Peyer's patch (tissue), 4 donors: ENCODE data around the gene ATAD3C. TPM values are rescaled to one million over a fixed set of nuclear protein-coding genes. Genes with fewer than 3 reads are reported as not detected.
"Not testable (repeated sequence)": the region's sequence is repeated elsewhere in the genome, so short reads cannot be mapped to it uniquely, and the experiment has no call there.

Source experiments
- DNase-seq, 3 donors: peaks; one replicate each; pipeline ENCODE4 v3.0.0-alpha.2; 2017 to 2019
- H3K27ac ChIP-seq, 4 donors: fragments of 200-600 bp; sonication (generic); one replicate each; pipeline ENCODE4 v1.5.1; 2016 to 2019
- H3K27me3 ChIP-seq, 2 donors: fragments of 200-600 bp; sonication (generic); one replicate each; pipeline ENCODE4 v1.5.1; 2019
- H3K36me3 ChIP-seq, 3 donors: fragments of 200-600 bp; sonication (generic); one replicate each; pipeline ENCODE4 v1.5.1; 2016 to 2019
- H3K4me1 ChIP-seq, 4 donors: fragments of 200-600 bp; sonication (generic); one replicate each; pipeline ENCODE4 v1.5.1; 2016 to 2019
- H3K4me3 ChIP-seq, 4 donors: fragments of 200-600 bp; sonication (generic); 1 replicate in 3 of 4; 2 replicates in 1 of 4; pipeline ENCODE4 v1.5.1; 2016 to 2019; ENCODE audit warnings: mild to moderate bottlenecking in 1 of 4
- H3K9me3 ChIP-seq, 4 donors: fragments of 200-600 bp; sonication (generic); one replicate each; pipeline ENCODE4 v1.5.1; 2016 to 2019; ENCODE audit warnings: mild to moderate bottlenecking in 1 of 4
- CTCF ChIP-seq, 6 experiments: fragments of 450-650 bp in 4 of 6; fragments of 200-600 bp in 2 of 6; sonication (generic) in 1 of 6; IDR thresholded peaks; one replicate each; pipeline ENCODE4 v1.5.1; 2017 to 2019; ENCODE audit warnings: antibody characterized with exemption in 6 of 6, mild to moderate bottlenecking in 3 of 6, moderate library complexity in 1 of 6
- POLR2A ChIP-seq, 2 donors: fragments of 450-650 bp; IDR thresholded peaks; one replicate each; pipeline ENCODE4 v1.5.1; 2017; ENCODE audit warnings: antibody characterized with exemption in 2 of 2, mild to moderate bottlenecking in 2 of 2, moderate library complexity in 2 of 2
- total RNA-seq, 4 donors: library from RNA; depleted of rRNA; stranded (reverse); fragments of >200 nt; gene quantifications; one replicate each; pipeline ENCODE4 v1.1.0, GENCODE V29; 2016

Gene ATAD3C
- total RNA-seq, 4 donors from 2014 or later = 0.27 TPM; not detected in 3

- not testable (repeated sequence) for H3K4me1 ChIP-seq, H3K9me3 ChIP-seq, H3K36me3 ChIP-seq, H3K27me3 ChIP-seq
- TF ChIP-seq CTCF (IDR thresholded peaks at IDR 0.05) (peak; percentile 65 to 92 (median 78)), POLR2A (IDR thresholded peaks at IDR 0.05) (peak in 1 of 2 donors; percentile 51)
- peak; percentile 70 to 90 (median 86) for DNase-seq
- peak overlapping the region; percentile 65 to 85 (median 72) for H3K27ac ChIP-seq
- peak overlapping the region; percentile 14 to 32 (median 26) for H3K4me3 ChIP-seq
Observed at GRCh38 chr1:1504777-1505365, 55.4 kb downstream of the ATAD3C start.

- not testable (repeated sequence) for H3K36me3 ChIP-seq, H3K4me1 ChIP-seq, H3K27me3 ChIP-seq, H3K9me3 ChIP-seq
- peak in 2 of 3 donors; percentile 46 to 84 for DNase-seq
- TF ChIP-seq CTCF (IDR thresholded peaks at IDR 0.05) = peak in 5 of 6 experiments; percentile 2 to 59 (median 53)
- H3K4me3 ChIP-seq = peak overlapping the region; percentile 14 to 32 (median 26)
- peak overlapping the region; percentile 65 to 85 (median 72) for H3K27ac ChIP-seq
Observed at GRCh38 chr1:1505366-1505798, 55.9 kb downstream of the ATAD3C start.

GRCh38 chr1:1505801-1506200, 56.3 kb downstream of the ATAD3C start:
- H3K4me3 ChIP-seq, DNase-seq, H3K27me3 ChIP-seq, H3K4me1 ChIP-seq, H3K36me3 ChIP-seq, H3K9me3 ChIP-seq: not testable (repeated sequence)
- peak overlapping the region; percentile 65 to 85 (median 72) for H3K27ac ChIP-seq

GRCh38 chr1:1507305-1507704, 57.8 kb downstream of the ATAD3C start:
- Histone ChIP-seq H3K9me3 (no peaks in the 10 kb centered on the region), H3K4me1 (peaks cover 0 to 6% (median 1%) of the 10 kb centered on the region in 4 donors), H3K4me3 (no peak overlapping the region), H3K27ac (no peak overlapping the region), H3K36me3 (no peaks in the 10 kb centered on the region), H3K27me3 (no peaks in the 10 kb centered on the region)
- TF ChIP-seq POLR2A (IDR thresholded peaks at IDR 0.05) (no peak), CTCF (IDR thresholded peaks at IDR 0.05) (no peak)
- no peak for DNase-seq

GRCh38 chr1:1508775-1509464, 59.4 kb downstream of the ATAD3C start:
- peaks cover 0 to 10% (median 1%) of the 10 kb centered on the region in 4 donors for H3K4me1 ChIP-seq
- H3K4me3 ChIP-seq, H3K9me3 ChIP-seq, DNase-seq, H3K27me3 ChIP-seq, H3K27ac ChIP-seq, H3K36me3 ChIP-seq: not testable (repeated sequence)

- not testable (repeated sequence) for H3K27ac ChIP-seq, H3K4me3 ChIP-seq
Observed at GRCh38 chr1:1509465-1509850, 60.0 kb downstream of the ATAD3C start.

GRCh38 chr1:1510912-1511532, 61.5 kb downstream of the ATAD3C start:
- Histone ChIP-seq H3K36me3 (no peaks in the 10 kb centered on the region), H3K4me1 (peaks cover 0 to 10% (median 0%) of the 10 kb centered on the region in 4 donors), H3K4me3 (peak overlapping the region; percentile 62 to 84 (median 76)), H3K27me3 (no peaks in the 10 kb centered on the region), H3K27ac (peak overlapping the region; percentile 79 to 91 (median 85)), H3K9me3 (no peaks in the 10 kb centered on the region)
- TF ChIP-seq POLR2A (IDR thresholded peaks at IDR 0.05) (no peak), CTCF (IDR thresholded peaks at IDR 0.05) (no peak)
- no peak for DNase-seq

More at GRCh38 chr1:1509465-1509850, 60.0 kb downstream of the ATAD3C start:
- not testable (repeated sequence) for H3K27me3 ChIP-seq, H3K9me3 ChIP-seq, H3K36me3 ChIP-seq, DNase-seq
- peaks cover 0 to 10% (median 1%) of the 10 kb centered on the region in 4 donors for H3K4me1 ChIP-seq
